HFF-Myc (cell line): ENCODE results near the gene MAPK8IP1.

Experiments used
- DNase-seq: peaks from one replicate; pipeline ENCODE4 v3.0.0-alpha.2; 2011; ENCODE audit warnings: low read depth; ENCODE audit errors: extremely low read depth
- H3K4me3 ChIP-seq: replicated peaks from 2 replicates; pipeline ENCODE4 v1.5.1; 2011; ENCODE audit warnings: low read depth, mild to moderate bottlenecking, control low read depth, low read length
- CTCF ChIP-seq: IDR thresholded peaks from 2 replicates; pipeline ENCODE4 v1.5.1; 2012; ENCODE audit warnings: mild to moderate bottlenecking, low read depth, low read length, control low read depth; ENCODE audit errors: missing control alignments

Gene MAPK8IP1

GRCh38 chr11:45925550-45925949 is 40.1 kb downstream of the MAPK8IP1 start:
- TF ChIP-seq CTCF: no peak
- no peak for DNase-seq
- no peak overlapping the region for H3K4me3 ChIP-seq

- H3K4me3 ChIP-seq: no peak overlapping the region
- no peak for DNase-seq
- no peak for TF ChIP-seq CTCF
These were observed 40.5 kb downstream of the MAPK8IP1 start for GRCh38 chr11:45926001-45926401.

GRCh38 chr11:45926536-45927331 is 41.3 kb downstream of the MAPK8IP1 start:
- DNase-seq: no peak
- TF ChIP-seq CTCF: no peak

DNA sequence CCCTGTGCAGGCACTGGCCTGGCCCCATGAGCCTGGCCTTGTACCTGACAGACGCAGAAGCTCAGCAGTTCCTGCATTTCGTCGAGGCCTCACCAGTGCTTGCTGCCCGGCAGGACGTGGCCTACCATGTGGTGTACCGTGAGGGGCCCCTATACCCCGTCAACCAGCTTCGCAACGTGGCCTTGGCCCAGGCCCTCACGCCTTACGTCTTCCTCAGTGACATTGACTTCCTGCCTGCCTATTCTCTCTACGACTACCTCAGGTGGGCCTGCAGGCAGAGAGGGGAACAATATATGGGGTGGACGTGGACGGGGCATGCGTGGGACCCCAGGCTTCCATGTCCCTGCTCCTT is 41.9 kb downstream of the MAPK8IP1 start:
- DNase-seq: no peak
- no peak for TF ChIP-seq CTCF

More at GRCh38 chr11:45926536-45927331, 41.3 kb downstream of the MAPK8IP1 start:
- no peak overlapping the region for H3K4me3 ChIP-seq

GRCh38 chr11:45927684-45928413 is 42.4 kb downstream of the MAPK8IP1 start:
- DNase-seq: no peak
- no peak for TF ChIP-seq CTCF
- H3K4me3 ChIP-seq: no peak overlapping the region

More for the DNA sequence above, 41.9 kb downstream of the MAPK8IP1 start:
- H3K4me3 ChIP-seq: no peak overlapping the region

DNA sequence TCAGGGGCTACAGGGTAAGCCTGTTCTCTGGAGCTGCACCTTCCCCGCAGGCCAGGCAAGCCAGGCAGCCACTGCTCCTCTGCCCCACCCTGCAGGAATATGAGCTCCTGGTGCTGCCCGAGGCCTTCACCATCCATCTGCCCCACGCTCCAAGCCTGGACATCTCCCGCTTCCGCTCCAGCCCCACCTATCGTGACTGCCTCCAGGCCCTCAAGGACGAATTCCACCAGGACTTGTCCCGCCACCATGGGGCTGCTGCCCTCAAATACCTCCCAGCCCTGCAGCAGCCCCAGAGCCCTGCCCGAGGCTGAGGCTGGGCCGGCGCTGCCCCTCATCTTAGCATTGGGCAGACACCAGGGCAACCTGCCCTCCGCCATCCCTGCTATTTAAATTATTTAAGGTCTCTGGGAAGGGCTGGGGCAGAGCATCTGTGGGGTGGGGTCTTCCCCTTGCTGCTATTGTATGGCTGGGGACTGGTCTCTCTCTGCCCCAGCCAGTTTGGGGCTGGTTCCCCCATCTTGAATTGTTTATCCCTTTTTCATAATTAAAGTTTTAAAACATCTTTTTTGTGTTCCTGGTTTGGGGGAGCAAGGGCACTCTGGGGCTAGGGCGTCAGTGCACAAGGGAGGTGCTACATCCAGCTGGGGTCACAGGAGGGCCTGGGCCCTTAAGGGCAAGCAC is 43.2 kb downstream of the MAPK8IP1 start:
- H3K4me3 ChIP-seq: no peak overlapping the region
- DNase-seq: no peak
- TF ChIP-seq CTCF: no peak
